Skeletal muscle satellite cell (primary cell): Measurements from ENCODE around the gene TBC1D5.
"Not testable (repeated sequence)": the region's sequence is repeated elsewhere in the genome, so short reads cannot be mapped to it uniquely, and the experiment has no call there.

Source experiments
- H3K27me3 ChIP-seq: 2 replicates; pipeline ENCODE4 v1.7.0; 2013; ENCODE audit warnings: low read length; ENCODE audit not compliant: control insufficient read depth, insufficient read depth
- H3K36me3 ChIP-seq: 2 replicates; pipeline ENCODE4 v1.7.0; 2013; ENCODE audit warnings: mild to moderate bottlenecking, control low read depth, low read length; ENCODE audit not compliant: insufficient read depth
- H3K4me1 ChIP-seq: 2 replicates; pipeline ENCODE4 v1.7.0; 2013; ENCODE audit warnings: low read length; ENCODE audit not compliant: control insufficient read depth, insufficient read depth
- H3K4me2 ChIP-seq: 2 replicates; pipeline ENCODE4 v1.7.0; 2013; ENCODE audit warnings: mild to moderate bottlenecking, low read length
- H3K4me3 ChIP-seq: 2 replicates; pipeline ENCODE4 v1.7.0; 2013; ENCODE audit warnings: low read length
- H3K9ac ChIP-seq: 2 replicates; pipeline ENCODE4 v1.7.0; 2013; ENCODE audit warnings: mild to moderate bottlenecking, low read depth, low read length, moderate library complexity
- H3K9me3 ChIP-seq: replicated peaks from 2 replicates; pipeline ENCODE4 v1.7.0; 2013; ENCODE audit warnings: mild to moderate bottlenecking, control low read depth, low read length

The TBC1D5 gene

DNA sequence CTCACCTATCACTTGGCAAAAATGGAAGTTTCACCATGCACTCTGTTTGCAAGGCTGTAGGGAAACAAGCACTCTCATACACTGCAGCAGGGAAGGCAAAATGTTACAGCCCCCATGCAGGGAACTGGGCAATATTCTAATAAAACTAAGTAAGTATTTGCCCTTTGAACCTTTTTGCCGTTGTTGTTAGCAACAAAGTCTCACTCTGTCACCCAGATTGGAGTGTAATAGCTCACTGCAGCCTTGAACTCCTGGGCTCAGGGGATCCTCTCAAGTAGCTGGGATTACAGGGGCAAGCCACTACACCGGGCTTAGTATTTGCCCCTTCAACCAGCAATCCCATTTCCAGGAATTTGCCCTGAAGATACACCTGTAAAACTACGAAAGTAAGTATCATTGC is 122.5 kb downstream of the TBC1D5 start:
- Histone ChIP-seq H3K9me3 (no peaks in the 10 kb centered on the region), H3K27me3 (no peaks in the 10 kb centered on the region), H3K4me1 (no peaks in the 10 kb centered on the region), H3K4me2 (no peak overlapping the region), H3K4me3 (no peak overlapping the region), H3K9ac (no peak overlapping the region), H3K36me3 (peaks cover 5% of the 10 kb centered on the region)

DNA sequence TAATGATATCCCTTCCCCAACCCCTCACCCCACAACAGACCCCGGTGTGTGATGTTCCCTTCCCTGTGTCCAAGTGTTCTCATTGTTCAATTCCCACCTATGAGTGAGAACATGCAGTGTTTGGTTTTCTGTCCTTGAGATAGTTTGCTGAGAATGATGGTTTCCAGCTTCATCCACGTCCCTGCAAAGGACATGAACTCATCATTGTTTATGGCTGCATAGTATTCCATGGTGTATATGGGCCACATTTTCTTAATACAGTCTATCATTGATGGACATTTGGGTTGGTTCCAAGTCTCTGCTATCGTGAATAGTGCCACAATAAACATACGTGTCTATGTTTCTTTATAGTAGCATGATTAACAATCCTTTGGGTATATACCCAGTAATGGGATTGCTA is 129.4 kb downstream of the TBC1D5 start:
- not testable (repeated sequence) for H3K4me3 ChIP-seq, H3K36me3 ChIP-seq, H3K4me1 ChIP-seq, H3K9ac ChIP-seq, H3K4me2 ChIP-seq, H3K27me3 ChIP-seq, H3K9me3 ChIP-seq

DNA sequence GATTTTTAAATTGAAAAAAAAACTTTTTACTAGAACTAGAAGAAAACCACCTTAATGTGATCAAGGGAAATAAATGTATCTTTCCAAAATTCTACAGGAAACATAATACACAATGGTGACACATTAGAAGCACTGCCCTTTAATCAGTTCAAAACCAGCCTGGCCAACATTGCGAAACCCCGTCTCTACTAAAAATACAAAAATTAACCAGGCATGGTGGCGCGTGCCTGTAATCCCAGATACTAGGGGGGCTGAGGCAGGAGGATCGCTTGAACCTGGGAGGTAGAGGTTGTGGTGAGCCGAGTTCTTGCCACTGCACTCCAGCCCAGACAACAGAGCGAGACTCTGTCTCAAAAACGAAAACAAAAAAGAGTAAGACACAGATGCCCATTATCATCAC is 134.5 kb downstream of the TBC1D5 start:
- no peaks in the 10 kb centered on the region for H3K27me3 ChIP-seq
- H3K4me2 ChIP-seq, result no peak overlapping the region
- no peaks in the 10 kb centered on the region for H3K36me3 ChIP-seq
- no peak overlapping the region for H3K4me3 ChIP-seq
- H3K4me1 ChIP-seq, result peaks cover 10% of the 10 kb centered on the region
- no peaks in the 10 kb centered on the region for H3K9me3 ChIP-seq
- no peak overlapping the region for H3K9ac ChIP-seq

DNA sequence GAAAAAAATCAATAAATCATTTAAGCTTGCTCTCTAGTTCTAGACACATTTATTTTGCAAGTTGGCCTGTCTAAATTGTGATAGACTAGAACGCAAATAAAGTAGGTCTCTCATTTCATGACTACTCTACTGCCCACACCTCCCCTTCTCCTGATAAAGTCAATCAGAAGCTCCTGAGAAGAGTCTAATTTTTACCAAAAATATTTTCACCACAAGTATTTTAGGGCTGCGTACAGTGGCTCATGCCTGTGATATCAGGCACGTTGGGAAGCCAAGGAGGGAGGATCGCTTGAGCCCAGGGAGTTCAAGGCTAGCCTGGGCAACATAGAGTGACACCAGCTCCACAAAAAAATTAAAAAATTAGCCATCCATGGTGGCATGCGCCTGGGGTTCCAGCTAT is 136.5 kb downstream of the TBC1D5 start:
- H3K36me3 ChIP-seq, result no peaks in the 10 kb centered on the region
- H3K4me2 ChIP-seq, result no peak overlapping the region
- no peak overlapping the region for H3K4me3 ChIP-seq
- peaks cover 10% of the 10 kb centered on the region for H3K4me1 ChIP-seq
- H3K9me3 ChIP-seq, result no peaks in the 10 kb centered on the region
- no peak overlapping the region for H3K9ac ChIP-seq
- H3K27me3 ChIP-seq, result no peaks in the 10 kb centered on the region

DNA sequence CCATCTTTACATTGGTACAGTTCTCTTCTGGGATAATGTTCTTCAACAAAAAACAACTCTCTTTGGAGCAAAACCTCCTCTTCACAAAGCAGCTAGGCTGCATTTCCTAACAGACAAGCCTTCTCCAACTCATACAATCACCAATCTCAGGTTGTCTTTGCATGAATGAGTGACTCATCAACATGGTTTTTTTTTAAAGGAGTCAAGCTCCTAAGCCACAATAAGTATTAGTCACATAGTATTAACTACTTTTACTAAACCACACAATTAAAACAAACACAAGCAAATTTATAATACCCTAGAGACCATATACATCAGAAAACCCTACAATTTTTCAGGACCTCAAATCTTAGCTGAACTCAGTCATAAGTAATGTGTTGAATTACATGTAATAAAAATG is 137.4 kb downstream of the TBC1D5 start:
- H3K36me3 ChIP-seq, result no peaks in the 10 kb centered on the region
- no peak overlapping the region for H3K4me3 ChIP-seq
- H3K27me3 ChIP-seq, result no peaks in the 10 kb centered on the region
- peaks cover 10% of the 10 kb centered on the region for H3K4me1 ChIP-seq
- no peak overlapping the region for H3K9ac ChIP-seq
- H3K9me3 ChIP-seq, result no peaks in the 10 kb centered on the region
- H3K4me2 ChIP-seq, result no peak overlapping the region

DNA sequence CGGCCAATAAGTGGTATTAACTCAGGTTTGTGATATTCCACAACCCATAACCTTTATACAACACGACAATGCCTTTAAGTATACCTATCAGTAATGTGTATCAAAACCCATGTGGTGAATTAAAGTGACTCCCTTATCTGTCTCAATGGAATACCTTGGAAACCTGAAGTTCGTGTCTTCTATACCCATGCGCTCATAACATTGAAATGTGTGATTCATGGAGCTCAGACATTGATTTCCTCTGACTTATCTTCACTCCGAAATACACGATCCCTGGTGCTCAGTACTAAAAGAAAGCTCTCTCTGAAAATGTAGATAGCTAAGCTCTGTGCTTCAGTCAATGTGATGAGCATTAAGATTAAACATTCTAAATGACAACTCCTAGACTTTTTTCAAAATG is 140.3 kb downstream of the TBC1D5 start:
- Histone ChIP-seq H3K9ac (no peak overlapping the region), H3K9me3 (no peaks in the 10 kb centered on the region), H3K4me2 (no peak overlapping the region), H3K4me1 (peaks cover 10% of the 10 kb centered on the region), H3K4me3 (no peak overlapping the region), H3K36me3 (no peaks in the 10 kb centered on the region), H3K27me3 (no peaks in the 10 kb centered on the region)

DNA sequence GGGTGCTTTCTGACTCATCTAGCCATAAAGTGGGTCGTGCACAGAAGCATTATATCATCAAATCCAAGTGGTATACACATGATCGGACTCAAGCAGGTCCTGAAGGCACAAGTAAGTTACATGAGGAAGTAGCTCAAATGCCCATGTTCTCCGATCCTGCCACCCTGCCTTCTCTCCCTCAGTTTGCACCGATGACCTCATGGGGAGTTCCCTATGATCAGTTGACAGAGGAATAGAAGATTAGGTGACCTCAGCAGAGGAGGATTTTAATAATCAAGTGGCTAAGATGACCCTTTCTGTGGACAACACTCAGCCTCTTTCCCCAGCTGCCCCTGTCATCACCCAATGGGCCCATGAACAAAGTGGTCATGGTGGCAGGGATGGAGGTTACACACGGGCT is 149.5 kb downstream of the TBC1D5 start:
- peaks cover 6% of the 10 kb centered on the region for H3K9me3 ChIP-seq
- H3K4me2 ChIP-seq, result no peak overlapping the region
- H3K4me3 ChIP-seq, result no peak overlapping the region
- no peak overlapping the region for H3K9ac ChIP-seq
- H3K36me3 ChIP-seq, result no peaks in the 10 kb centered on the region
- H3K27me3 ChIP-seq, result no peaks in the 10 kb centered on the region
- H3K4me1 ChIP-seq, result no peaks in the 10 kb centered on the region

DNA sequence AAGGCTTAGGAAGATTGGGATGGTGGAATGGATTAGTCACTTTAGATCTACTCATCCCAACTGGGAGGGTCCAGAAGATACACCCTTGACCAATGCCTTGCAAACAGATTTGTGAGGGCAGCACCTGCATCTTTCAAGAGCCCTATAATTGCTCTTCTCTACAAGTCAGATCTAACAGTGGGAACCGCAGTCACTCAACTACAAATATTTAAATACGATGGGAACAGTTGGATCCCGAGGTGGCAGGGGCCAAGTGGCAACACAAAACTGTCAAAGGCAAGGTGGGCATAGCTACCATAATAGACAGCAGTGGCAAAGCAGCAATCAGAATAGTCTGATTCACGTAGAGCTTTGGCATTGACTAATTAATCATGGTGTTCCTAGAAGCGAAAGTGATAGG is 152.0 kb downstream of the TBC1D5 start:
- Histone ChIP-seq H3K27me3 (no peaks in the 10 kb centered on the region), H3K9ac (no peak overlapping the region), H3K4me1 (no peaks in the 10 kb centered on the region), H3K4me3 (no peak overlapping the region), H3K36me3 (no peaks in the 10 kb centered on the region), H3K4me2 (no peak overlapping the region), H3K9me3 (peaks cover 6% of the 10 kb centered on the region)

DNA sequence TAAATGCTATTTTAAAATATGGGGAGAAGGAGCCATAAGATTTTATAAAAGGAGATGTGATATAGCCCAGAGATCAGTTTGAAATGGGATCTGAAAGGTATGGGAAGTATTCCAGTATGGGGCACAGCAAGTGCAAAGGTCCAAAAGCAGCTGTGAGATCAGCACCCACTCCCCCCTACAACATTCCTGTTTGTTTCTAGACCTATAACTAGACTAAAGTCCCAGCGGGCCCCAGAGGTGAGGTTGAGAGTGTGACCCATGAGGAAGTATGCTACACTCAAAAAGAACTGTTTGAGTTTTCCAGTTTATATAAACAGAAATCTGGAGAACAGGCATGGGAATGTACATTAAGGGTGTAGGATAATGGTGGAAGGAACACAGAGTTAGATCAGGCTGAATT is 152.5 kb downstream of the TBC1D5 start:
- Histone ChIP-seq H3K27me3 (no peaks in the 10 kb centered on the region), H3K36me3 (no peaks in the 10 kb centered on the region), H3K4me3 (no peak overlapping the region), H3K4me1 (no peaks in the 10 kb centered on the region), H3K9me3 (peaks cover 6% of the 10 kb centered on the region), H3K9ac (no peak overlapping the region), H3K4me2 (no peak overlapping the region)

DNA sequence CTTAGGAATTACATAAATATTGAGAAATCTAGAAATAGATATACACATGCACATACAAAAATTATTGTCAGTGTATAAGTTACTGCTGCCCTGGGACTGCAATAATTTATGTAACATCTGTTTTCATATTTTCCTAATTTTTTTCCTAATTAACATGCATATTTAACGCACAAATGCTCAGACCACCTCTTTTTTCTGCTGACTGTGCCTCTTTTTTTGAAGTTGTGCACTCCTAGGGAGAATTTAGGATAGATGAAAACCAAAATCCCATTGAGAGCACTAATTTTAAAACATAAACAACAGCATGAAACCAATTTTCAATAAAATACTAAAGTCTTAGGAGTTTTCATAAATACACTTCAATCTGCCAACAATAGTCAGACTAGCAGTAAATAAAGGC is 154.0 kb downstream of the TBC1D5 start:
- Histone ChIP-seq H3K27me3 (no peaks in the 10 kb centered on the region), H3K4me3 (no peak overlapping the region), H3K4me1 (no peaks in the 10 kb centered on the region), H3K9me3 (peaks cover 6% of the 10 kb centered on the region), H3K36me3 (no peaks in the 10 kb centered on the region), H3K4me2 (no peak overlapping the region), H3K9ac (no peak overlapping the region)

DNA sequence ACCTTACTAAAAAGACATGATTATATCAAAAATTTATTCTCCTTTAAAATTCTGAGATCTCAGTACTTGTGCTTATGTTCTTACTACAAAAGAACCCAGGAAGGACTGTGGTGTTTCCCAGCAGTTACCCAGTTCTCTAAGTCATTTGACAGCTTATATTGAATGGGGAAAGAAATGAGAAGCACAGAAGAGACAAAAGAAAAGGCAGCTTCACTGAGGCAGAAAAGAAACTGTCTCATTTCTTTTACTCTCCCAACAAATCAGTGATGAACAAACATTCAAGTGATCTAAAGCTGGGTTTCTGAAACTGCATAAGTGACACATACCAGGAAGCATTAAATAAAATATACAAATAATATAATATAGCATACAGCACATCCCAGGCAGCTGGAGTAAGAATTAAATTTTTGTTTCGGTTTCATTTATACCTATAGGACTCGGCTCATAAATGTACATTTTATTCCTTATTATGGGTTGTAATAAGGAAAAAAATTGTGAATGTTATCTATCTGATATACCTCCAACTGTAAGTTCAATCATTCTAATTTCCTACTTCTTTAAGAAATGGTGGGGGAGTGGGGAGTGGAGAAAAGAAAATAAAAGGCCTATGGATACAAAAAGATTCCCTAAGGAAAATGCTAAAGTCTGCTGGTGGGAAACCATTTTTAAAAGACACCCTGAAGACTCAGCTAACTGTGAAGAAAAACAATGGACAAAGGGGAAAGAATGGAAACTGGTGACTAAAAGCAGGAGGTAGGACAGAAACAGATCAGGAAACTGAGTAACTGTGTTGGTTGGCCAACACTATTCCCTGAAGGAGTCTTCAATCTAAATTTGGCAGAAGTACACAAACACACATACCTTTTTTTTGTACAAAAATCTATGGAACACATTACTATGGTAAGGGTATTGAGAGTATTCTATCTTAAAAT is 156.8 kb downstream of the TBC1D5 start:
- no peak overlapping the region for H3K9ac ChIP-seq
- H3K4me1 ChIP-seq, result no peaks in the 10 kb centered on the region
- no peak overlapping the region for H3K4me3 ChIP-seq
- no peaks in the 10 kb centered on the region for H3K27me3 ChIP-seq
- peaks cover 4% of the 10 kb centered on the region for H3K9me3 ChIP-seq
- H3K36me3 ChIP-seq, result no peaks in the 10 kb centered on the region
- no peak overlapping the region for H3K4me2 ChIP-seq

DNA sequence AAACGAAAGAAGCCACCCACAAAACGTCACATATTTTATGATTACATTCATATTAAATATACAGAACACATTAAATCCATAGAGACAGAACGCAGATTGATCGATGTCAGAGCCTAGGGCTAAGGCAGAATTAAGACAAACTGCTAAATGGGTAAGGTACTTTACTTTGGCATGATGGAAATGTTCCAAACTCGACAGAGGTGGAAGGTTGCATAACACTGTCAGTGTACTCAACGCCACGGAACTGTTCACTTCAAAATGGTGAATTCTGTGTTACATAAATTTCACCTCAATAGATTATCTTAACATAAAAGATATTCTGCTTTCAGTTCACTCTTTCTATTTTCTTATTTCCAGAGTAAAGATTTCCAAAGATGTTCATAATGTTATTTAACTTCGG is 158.4 kb downstream of the TBC1D5 start:
- Histone ChIP-seq H3K9me3 (no peaks in the 10 kb centered on the region), H3K9ac (no peak overlapping the region), H3K4me3 (no peak overlapping the region), H3K4me1 (no peaks in the 10 kb centered on the region), H3K36me3 (no peaks in the 10 kb centered on the region), H3K27me3 (no peaks in the 10 kb centered on the region), H3K4me2 (no peak overlapping the region)
